SU-DHL-6 (cell line): Measurements from ENCODE around the gene EXOC6B.

Experiments used
- CTCF ChIP-seq: fragments of 200-600 bp; sonication (generic); IDR thresholded peaks from one replicate; pipeline ENCODE4 v1.5.1; 2017; ENCODE audit warnings: antibody characterized with exemption, mild to moderate bottlenecking, low read length, moderate library complexity; ENCODE audit not compliant: insufficient read depth, poor library complexity, severe bottlenecking
- EZH2phosphoT487 ChIP-seq: fragments of 200-600 bp; sonication (generic), shearing (Covaris generic); conservative IDR thresholded peaks from 2 replicates; pipeline ENCODE4 v1.6.1; 2018; ENCODE audit warnings: mild to moderate bottlenecking, antibody characterized with exemption, low read length, moderate library complexity, mixed read lengths

GRCh38 chr2:72204786-72205503, 620.9 kb downstream of the EXOC6B start:
- no peak for TF ChIP-seq CTCF
- no peak for TF ChIP-seq EZH2phosphoT487
